Subcutaneous abdominal adipose tissue (tissue), 5 donors: ENCODE data around the gene UBA52.

Experiments
- H3K27ac ChIP-seq: one replicate; pipeline ENCODE4 v1.7.0; 2013; ENCODE audit warnings: low read depth, mild to moderate bottlenecking, inconsistent platforms, low read length, moderate library complexity
- H3K27me3 ChIP-seq, 5 donors: one replicate each; pipeline ENCODE4 v1.7.0; 2013; ENCODE audit warnings: low read length in 5 of 5, inconsistent platforms in 1 of 5; ENCODE audit not compliant: control insufficient read depth in 5 of 5, insufficient read depth in 4 of 5
- H3K36me3 ChIP-seq, 5 donors: one replicate each; pipeline ENCODE4 v1.7.0; 2013; ENCODE audit warnings: low read length in 5 of 5; ENCODE audit not compliant: control insufficient read depth in 5 of 5, insufficient read depth in 5 of 5
- H3K4me1 ChIP-seq, 5 donors: one replicate each; pipeline ENCODE4 v1.7.0; 2013; ENCODE audit warnings: low read length in 5 of 5, mild to moderate bottlenecking in 3 of 5, moderate library complexity in 1 of 5; ENCODE audit not compliant: control insufficient read depth in 5 of 5, insufficient read depth in 5 of 5
- H3K4me3 ChIP-seq, 5 donors: one replicate each; pipeline ENCODE4 v1.7.0; 2013; ENCODE audit warnings: low read length in 5 of 5, low read depth in 1 of 5
- H3K9ac ChIP-seq, 5 donors: one replicate each; pipeline ENCODE4 v1.7.0; 2013; ENCODE audit warnings: low read length in 5 of 5, mild to moderate bottlenecking in 4 of 5, moderate library complexity in 3 of 5
- H3K9me3 ChIP-seq, 5 donors: one replicate each; pipeline ENCODE4 v1.7.0; 2013; ENCODE audit warnings: low read length in 5 of 5; ENCODE audit not compliant: control insufficient read depth in 5 of 5
- donor health status: healthy.
- donor health status: healthy.
- donor health status: healthy.
- donor health status: healthy.
- donor health status: healthy.

UBA52 gene

GRCh38 chr19:18551631-18552030 lies 20.0 kb upstream of the UBA52 start:
- Histone ChIP-seq H3K27me3 (no peaks in the 10 kb centered on the region), H3K27ac (no peak overlapping the region), H3K4me1 (no peaks in the 10 kb centered on the region), H3K9me3 (no peaks in the 10 kb centered on the region), H3K4me3 (no peak overlapping the region), H3K9ac (no peak overlapping the region), H3K36me3 (no peaks in the 10 kb centered on the region)

- Histone ChIP-seq H3K27ac (peak within 1 kb of the TSS; percentile 86), H3K27me3 (no peaks in the 10 kb centered on the region), H3K9ac (peak within 1 kb of the TSS; percentile 88 to 96 (median 92)), H3K4me1 (peaks cover 2 to 31% (median 29%) of the 10 kb centered on the region in 5 donors), H3K4me3 (peak within 1 kb of the TSS; percentile 75 to 95 (median 88)), H3K36me3 (peaks cover 0 to 10% (median 7%) of the 10 kb centered on the region in 5 donors), H3K9me3 (no peaks in the 10 kb centered on the region)
Observed at GRCh38 chr19:18557411-18558201, 14.1 kb upstream of the UBA52 start, which contains the start of gene KXD1. Gene KXD1, plus strand, starts transcription at chr19:18557870. Its CDS starts 4,187 bp downstream, at chr19:18562057.

- Histone ChIP-seq H3K4me3 (peak overlapping the region; percentile 75 to 95 (median 88)), H3K27ac (peak overlapping the region; percentile 86), H3K9me3 (no peaks in the 10 kb centered on the region), H3K9ac (peak overlapping the region; percentile 88 to 96 (median 92)), H3K27me3 (no peaks in the 10 kb centered on the region), H3K4me1 (peaks cover 2 to 33% (median 32%) of the 10 kb centered on the region in 5 donors), H3K36me3 (peaks cover 0 to 16% (median 9%) of the 10 kb centered on the region in 5 donors)
Observed at GRCh38 chr19:18558202-18558555, 13.5 kb upstream of the UBA52 start.

GRCh38 chr19:18558604-18559003 lies 13.1 kb upstream of the UBA52 start:
- Histone ChIP-seq H3K9me3 (no peaks in the 10 kb centered on the region), H3K4me3 (peak overlapping the region; percentile 75 to 95 (median 88)), H3K9ac (peak overlapping the region; percentile 88 to 96 (median 92)), H3K36me3 (peaks cover 0 to 19% (median 9%) of the 10 kb centered on the region in 5 donors), H3K27ac (peak overlapping the region; percentile 86), H3K4me1 (peaks cover 2 to 33% (median 32%) of the 10 kb centered on the region in 5 donors), H3K27me3 (no peaks in the 10 kb centered on the region)

- peaks cover 2 to 33% (median 32%) of the 10 kb centered on the region in 5 donors for H3K4me1 ChIP-seq
- peak overlapping the region; percentile 61 for H3K27ac ChIP-seq
- no peaks in the 10 kb centered on the region for H3K27me3 ChIP-seq
- H3K9me3 ChIP-seq = no peaks in the 10 kb centered on the region
- peaks cover 0 to 30% (median 13%) of the 10 kb centered on the region in 5 donors for H3K36me3 ChIP-seq
- H3K4me3 ChIP-seq = no peak overlapping the region
- peak overlapping the region in 2 of 5 donors; percentile 9 to 62 for H3K9ac ChIP-seq
Observed at GRCh38 chr19:18559685-18560084, 12.0 kb upstream of the UBA52 start.

GRCh38 chr19:18562086-18562485 lies 9.6 kb upstream of the UBA52 start:
- Histone ChIP-seq H3K9ac (peak overlapping the region in 3 of 5 donors; percentile 38 to 56 (median 54)), H3K27ac (peak overlapping the region; percentile 88)

GRCh38 chr19:18566953-18567352 lies 4.7 kb upstream of the UBA52 start:
- Histone ChIP-seq H3K9me3 (no peaks in the 10 kb centered on the region), H3K27me3 (no peaks in the 10 kb centered on the region), H3K36me3 (peaks cover 0 to 73% (median 54%) of the 10 kb centered on the region in 5 donors), H3K27ac (no peak overlapping the region), H3K4me1 (peaks cover 2 to 17% (median 6%) of the 10 kb centered on the region in 5 donors), H3K9ac (no peak overlapping the region), H3K4me3 (no peak overlapping the region)

More at GRCh38 chr19:18562086-18562485, 9.6 kb upstream of the UBA52 start:
- Histone ChIP-seq H3K4me3 (no peak overlapping the region), H3K4me1 (peaks cover 2 to 33% (median 32%) of the 10 kb centered on the region in 5 donors), H3K9me3 (no peaks in the 10 kb centered on the region), H3K27me3 (no peaks in the 10 kb centered on the region), H3K36me3 (peaks cover 0 to 53% (median 31%) of the 10 kb centered on the region in 5 donors)

- Histone ChIP-seq H3K4me1 (peaks cover 9 to 22% (median 18%) of the 10 kb centered on the region in 5 donors), H3K27ac (no peak overlapping the region), H3K9ac (no peak overlapping the region), H3K27me3 (no peaks in the 10 kb centered on the region), H3K9me3 (no peaks in the 10 kb centered on the region), H3K36me3 (peaks cover 0 to 68% (median 52%) of the 10 kb centered on the region in 5 donors), H3K4me3 (no peak overlapping the region)
Observed at GRCh38 chr19:18568367-18568766, 3.3 kb upstream of the UBA52 start.

GRCh38 chr19:18574691-18575291 lies 3.1 kb downstream of the UBA52 start:
- H3K27me3 ChIP-seq = no peaks in the 10 kb centered on the region
- peaks cover 0 to 50% (median 45%) of the 10 kb centered on the region in 5 donors for H3K36me3 ChIP-seq
- no peak overlapping the region for H3K9ac ChIP-seq
- no peaks in the 10 kb centered on the region for H3K9me3 ChIP-seq
- H3K4me3 ChIP-seq = no peak overlapping the region
- H3K27ac ChIP-seq = no peak overlapping the region
- H3K4me1 ChIP-seq = peaks cover 9 to 23% (median 21%) of the 10 kb centered on the region in 5 donors

- peaks cover 0 to 50% (median 45%) of the 10 kb centered on the region in 5 donors for H3K36me3 ChIP-seq
- peaks cover 9 to 19% (median 16%) of the 10 kb centered on the region in 5 donors for H3K4me1 ChIP-seq
- no peaks in the 10 kb centered on the region for H3K27me3 ChIP-seq
- H3K27ac ChIP-seq = no peak overlapping the region
- H3K9me3 ChIP-seq = no peaks in the 10 kb centered on the region
- no peak overlapping the region for H3K4me3 ChIP-seq
- H3K9ac ChIP-seq = no peak overlapping the region
Observed at GRCh38 chr19:18576383-18576782, 4.7 kb downstream of the UBA52 start.
